Dermis blood vessel endothelial cell (primary cell): Measurements from ENCODE around the gene GABBR1. TPM values are rescaled to one million over a fixed set of nuclear protein-coding genes. Genes with fewer than 3 reads are reported as not detected.

ENCODE experiments used
- DNase-seq: peaks from one replicate; pipeline ENCODE4 v3.0.0; 2010
- total RNA-seq: library from RNA; depleted of rRNA; stranded (reverse); fragments of >200 nt; gene quantifications from 2 replicates; pipeline ENCODE4 v1.2.3, GENCODE V29; 2014

Gene GABBR1
- total RNA-seq, 1 donor from 2014 or later = 5.4 TPM

DNA sequence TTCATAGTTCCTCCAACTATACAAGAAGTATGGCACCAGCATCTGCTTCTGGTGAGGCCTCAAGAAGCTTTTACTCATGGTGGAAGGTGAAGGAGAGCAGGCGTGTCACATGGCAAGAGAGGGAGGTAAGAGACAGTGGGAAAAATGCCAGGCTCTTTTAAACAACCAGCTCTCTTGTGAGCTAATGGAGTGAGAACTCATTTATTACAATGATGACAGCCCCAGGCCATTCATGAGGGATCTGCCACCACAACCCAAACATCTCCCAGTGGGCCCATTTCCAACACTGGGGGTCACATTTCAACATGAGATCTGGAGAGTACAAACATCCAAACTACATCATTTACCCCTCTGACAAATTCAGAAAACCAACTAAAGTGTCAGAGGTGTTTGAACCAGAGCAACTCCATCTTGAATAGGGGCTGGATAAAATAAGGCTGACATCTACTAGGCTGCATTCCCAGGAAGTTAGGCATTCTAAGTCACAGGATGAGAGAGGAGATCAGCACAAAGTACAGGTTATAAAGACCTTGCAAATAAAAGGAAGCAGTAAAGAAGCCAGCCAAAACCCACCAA, 71.3 kb downstream of the GABBR1 start:
- DNase-seq = no peak

DNA sequence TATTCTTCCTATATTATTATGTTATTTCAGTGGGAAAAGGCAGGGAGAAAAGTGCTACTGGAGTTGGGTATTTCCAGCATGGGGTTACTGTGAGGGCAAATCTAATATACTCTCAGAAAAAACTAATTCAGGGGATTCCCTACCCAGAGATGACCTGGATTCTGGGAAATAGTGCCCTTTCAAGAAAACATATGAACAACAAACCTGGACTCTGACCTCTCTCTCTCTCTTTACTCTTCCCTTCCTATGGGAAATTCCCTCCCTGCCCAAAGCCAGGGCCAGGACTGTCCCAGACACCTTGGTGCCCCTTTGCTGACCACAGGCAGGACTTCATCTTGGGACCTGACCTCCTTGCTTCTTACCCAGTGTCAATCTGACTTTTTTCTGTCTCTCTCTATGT, 71.9 kb downstream of the GABBR1 start:
- DNase-seq = no peak

DNA sequence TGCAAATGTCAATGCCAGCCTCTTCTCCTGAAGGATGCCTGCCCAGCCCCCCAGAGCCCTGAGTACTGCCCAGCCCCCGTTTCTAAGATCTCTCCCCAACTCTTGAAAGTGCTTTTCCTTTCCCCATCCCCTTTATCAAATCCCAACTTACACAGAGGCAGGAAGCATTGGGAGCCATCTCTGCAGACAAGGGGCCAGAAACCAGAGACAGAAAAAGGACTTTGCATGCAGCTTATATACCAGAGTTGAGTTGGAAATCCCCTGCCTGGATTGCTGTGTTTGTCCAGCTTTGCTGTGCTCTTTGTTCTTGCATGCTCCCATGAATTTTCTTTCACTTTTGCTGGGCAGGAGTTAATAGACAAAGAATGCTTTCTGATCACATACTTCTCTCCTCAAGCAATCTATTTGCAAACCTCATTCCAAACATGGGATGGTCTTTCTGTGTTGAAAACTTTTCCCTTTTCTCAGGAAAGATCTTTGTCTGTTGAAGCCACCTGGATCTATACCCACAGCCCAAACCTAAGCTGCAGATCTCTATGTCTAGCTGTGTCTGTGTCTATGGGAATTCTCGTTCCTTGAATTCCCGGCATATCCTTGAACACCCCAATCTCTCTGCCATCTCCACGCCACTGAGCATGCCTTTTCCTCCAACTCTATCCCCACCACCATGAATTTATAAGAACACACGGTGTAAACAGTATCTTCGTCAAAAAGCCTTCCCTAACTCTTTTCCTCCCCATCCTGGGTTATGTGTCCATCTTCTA, 73.3 kb downstream of the GABBR1 start, which contains the start of gene UBD:
Gene UBD (minus strand): TSS at position 209 of the 764 bp plus-strand sequence. CDS start 31 bp downstream, at position 178.
- no peak for DNase-seq

DNA sequence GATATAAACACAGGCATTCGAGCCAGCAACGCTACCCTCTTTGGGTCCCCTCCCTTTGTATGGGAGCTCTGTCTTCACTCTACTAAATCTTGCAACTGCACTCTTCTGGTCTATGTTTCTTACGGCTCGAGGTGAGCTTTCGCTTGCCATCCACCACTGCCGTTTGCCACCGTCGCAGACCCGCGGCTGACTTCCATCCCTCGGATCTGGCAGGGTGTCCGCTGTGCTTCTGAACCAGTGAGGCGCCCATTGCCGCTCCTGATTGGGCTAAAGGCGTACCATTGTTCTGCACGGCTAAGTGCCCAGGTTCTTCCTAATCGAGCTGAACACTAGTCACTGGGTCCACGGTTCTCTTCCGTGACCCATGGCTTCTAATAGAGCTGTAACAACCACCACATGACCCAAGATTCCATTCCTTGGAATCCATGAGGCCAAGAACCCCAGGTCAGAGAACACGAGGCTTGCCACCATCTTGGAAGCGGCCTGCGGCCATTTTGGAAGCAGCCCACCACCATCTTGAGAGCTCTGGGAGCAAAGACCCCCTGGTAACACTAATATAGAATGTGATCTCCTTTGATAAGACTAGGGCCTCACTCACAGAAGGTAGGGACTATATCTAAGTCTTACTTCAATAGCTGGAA, 74.4 kb downstream of the GABBR1 start:
- DNase-seq = no peak

DNA sequence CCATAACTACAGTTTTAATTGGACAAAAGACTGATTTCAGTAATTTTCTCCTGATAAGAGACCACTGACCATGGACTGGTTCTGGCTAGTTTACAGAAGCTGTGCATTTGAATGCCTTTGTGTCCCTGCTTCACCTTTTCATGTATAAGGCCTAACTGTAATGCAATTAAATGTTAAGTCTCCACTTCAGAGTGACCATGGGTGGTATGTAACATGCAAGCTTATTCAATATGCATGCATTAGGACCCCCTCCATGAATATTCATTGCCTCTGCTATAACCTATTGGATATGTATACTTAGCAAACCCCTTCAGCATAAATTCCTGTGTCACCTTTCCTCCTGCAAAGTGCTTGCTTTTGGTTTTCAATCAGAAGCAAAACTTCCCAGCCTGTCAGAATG, 75.7 kb downstream of the GABBR1 start:
- no peak for DNase-seq

DNA sequence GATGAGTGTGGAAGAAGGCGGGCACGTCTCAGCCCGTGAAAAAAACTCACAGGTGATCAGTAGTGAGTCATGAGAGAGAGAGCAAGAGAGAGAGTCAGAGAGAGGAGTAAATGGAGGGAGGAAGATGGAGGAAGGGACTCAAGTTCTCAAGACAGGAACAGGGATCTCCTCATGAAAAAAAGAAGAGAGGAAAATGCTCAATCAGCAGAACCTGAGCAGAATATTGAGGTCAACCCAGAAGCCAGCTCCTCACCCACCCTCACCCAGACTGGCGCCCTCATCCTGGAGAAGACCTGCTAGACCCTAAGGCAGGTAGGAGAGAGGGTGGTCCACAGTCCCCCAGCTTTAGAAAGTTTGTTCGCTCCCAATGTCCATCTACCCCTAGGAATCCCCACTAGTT, 78.2 kb downstream of the GABBR1 start:
- no peak for DNase-seq

DNA sequence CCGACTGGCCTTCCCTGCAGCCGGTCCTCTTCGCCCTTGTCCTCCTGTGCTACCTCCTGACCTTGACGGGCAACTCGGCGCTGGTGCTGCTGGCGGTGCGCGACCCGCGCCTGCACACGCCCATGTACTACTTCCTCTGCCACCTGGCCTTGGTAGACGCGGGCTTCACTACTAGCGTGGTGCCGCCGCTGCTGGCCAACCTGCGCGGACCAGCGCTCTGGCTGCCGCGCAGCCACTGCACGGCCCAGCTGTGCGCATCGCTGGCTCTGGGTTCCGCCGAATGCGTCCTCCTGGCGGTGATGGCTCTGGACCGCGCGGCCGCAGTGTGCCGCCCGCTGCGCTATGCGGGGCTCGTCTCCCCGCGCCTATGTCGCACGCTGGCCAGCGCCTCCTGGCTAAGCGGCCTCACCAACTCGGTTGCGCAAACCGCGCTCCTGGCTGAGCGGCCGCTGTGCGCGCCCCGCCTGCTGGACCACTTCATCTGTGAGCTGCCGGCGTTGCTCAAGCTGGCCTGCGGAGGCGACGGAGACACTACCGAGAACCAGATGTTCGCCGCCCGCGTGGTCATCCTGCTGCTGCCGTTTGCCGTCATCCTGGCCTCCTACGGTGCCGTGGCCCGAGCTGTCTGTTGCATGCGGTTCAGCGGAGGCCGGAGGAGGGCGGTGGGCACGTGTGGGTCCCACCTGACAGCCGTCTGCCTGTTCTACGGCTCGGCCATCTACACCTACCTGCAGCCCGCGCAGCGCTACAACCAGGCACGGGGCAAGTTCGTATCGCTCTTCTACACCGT, 79.5 kb downstream of the GABBR1 start:
- peak; percentile 14 for DNase-seq

DNA sequence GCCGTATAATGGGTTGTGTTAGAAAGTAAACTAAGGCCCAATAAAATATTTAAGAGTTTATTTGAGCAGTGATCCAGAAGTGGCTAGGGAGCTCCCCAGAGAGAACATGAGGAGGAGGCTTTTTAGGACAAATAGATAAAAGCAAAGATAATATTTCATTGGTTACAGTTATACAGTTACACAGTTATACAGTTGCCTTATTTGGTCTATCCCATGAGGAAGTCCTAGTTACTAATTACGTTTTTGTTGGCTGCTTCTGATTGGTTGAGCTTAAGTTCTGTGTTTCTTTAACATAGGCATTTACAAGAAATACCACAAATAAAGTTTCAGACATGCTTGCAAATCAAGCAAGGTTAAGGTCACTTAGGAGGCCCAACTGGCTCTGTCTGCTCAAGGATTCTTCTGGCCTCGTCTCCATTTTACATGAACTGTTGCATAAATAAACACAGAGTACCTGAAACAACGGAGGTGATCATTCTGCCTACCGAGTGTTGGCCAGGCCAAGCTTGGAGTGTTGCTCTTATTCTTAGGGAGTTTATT, 80.4 kb downstream of the GABBR1 start:
- DNase-seq = peak; percentile 72

DNA sequence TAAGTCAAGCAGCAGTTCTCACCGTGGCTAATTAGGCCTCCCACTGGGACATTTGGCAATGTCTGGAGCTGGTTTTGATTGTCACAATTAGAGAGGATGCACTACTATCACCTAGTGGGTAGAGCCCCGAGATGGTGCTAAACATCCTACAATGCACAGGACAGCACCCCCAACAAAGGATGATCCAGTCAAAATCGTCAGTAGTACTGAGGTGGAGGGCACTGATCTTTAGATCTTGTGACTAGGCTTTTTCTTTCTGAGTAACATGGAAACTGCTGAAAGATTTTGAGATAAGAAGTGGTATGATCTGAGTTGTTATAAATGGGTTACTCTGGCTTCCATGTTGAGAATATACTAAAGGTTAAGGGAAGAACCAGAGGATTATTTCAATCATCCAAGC, 85.4 kb downstream of the GABBR1 start:
- no peak for DNase-seq

DNA sequence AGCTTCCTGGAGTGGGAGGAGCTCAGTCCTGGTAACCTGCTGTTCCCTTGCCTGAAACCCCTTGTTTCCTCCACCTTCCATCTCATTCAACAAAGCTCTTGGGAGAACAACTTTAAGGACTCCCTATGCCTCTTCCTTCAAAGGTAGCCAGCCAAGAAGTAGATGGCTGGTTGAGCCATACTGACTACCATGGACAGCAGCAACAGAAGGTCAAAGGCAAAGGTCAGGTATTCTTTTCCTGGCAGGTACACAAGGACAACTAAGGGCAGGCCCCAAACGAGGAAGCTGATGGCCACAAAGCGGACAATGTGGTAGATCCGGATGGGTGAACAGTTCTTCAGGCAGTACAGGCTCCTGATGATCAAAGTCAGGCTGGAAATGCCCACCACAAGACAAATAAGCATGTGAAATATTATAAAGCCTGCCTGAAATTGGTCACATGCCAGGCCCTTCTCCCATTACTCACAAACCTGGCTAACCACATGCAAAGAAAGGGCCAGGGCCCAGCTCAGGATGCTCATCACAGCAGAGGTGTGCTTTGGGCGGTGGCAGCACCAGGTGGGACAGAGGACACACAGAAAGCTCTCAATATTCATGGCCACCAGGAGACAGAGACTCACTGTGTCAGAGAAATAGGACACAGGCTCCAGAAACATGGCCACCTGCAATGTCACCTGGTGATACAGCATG, 95.1 kb downstream of the GABBR1 start:
- DNase-seq = no peak

DNA sequence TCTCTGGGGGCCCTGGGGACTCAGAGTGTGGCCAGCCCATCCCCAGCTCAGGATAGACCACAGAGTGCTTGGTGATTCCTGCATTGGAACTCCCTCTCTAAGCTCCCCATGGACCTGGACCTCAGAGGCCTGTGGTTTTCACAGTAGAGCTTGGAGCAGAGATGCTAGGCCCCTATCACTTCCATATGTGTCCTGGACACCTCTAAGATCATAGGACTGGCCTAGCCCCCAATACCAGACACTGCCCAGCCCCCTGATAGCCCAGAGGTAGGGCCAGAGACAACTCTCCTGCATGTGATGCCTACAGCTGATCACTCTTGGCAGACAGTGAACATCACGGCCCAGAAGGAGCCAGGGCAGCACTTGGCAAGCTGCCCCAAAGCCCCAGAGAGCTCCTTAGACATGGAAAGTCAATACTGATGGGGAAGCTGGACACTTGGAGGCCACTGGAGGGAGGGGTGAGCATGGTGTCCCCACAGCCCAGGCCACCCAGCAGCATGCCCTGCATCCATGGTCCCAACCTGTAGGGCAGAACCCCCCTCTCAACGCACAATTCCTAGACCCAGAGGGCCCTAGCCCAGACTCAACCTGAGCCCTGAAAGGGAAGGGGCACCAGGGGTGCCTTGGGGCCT, 100.5 kb downstream of the GABBR1 start:
- DNase-seq = no peak

DNA sequence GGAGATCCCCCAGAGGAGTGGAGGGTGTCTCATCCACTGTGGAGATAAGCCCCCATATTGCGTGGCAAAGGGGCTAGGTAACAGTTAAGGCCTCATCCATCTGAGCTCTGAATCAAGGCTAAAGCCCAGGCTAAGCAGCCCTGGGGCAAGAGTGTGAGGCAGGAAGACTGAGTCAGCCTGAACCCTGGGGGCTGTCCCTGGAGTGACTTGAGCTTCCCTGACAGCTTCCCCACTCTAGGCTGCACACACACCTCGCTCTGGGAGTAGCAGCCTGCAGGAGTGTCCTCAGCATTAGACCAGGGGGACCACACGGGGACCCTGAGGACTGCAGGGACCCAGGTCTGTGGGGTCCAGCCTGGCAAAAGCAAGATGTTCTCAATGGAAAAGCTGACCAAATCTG, 101.3 kb downstream of the GABBR1 start:
- no peak for DNase-seq

DNA sequence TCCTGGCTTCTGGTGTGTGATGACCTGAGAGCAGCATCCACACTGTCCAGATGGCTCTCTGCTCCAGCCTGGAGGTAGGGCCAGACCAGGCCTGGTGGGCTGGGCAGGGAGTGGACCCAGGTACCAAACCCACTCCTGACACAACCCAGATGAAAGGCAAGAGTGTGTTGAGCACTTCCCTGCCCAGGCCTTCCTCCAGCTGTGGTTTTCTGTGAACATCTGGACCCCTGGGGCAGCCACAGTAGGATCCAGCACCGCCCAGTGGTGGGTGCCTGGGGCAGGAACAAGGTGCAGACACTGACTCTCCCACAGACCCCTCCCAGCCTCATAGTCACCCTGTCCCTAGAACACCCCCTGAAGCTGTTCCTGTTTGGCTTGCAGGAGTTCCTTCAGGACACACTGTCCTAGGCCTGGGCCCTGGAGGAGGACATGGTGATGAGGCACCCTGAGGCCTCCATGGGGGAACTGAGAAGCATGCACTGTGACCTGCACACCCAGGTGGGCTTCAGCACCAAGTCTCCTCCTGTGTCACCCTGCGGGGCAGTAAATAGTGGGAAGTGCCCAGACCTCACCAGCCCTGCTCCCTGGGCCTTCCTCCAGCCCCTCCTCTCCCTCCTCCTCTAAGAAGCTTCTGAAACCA, 102.2 kb downstream of the GABBR1 start:
- no peak for DNase-seq

DNA sequence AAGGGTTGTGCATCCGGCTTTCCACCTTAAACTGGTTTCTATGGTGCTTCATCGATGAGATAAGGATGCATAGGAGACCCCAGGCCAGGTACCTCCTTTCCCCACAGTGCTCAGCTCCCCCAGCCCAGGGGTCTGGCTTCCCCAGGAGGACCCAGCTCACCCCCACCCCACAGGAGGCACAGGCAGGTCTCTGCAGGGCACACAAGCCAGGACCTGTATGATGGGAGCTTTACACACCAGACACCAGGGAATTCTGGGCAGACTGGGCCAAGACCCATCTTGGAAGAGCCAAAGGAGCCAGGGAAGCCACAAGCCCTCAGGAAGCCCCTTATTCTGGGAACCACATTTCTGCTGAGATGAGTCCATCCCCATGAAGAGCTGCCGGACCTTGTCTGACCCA, 103.0 kb downstream of the GABBR1 start:
- DNase-seq = no peak

DNA sequence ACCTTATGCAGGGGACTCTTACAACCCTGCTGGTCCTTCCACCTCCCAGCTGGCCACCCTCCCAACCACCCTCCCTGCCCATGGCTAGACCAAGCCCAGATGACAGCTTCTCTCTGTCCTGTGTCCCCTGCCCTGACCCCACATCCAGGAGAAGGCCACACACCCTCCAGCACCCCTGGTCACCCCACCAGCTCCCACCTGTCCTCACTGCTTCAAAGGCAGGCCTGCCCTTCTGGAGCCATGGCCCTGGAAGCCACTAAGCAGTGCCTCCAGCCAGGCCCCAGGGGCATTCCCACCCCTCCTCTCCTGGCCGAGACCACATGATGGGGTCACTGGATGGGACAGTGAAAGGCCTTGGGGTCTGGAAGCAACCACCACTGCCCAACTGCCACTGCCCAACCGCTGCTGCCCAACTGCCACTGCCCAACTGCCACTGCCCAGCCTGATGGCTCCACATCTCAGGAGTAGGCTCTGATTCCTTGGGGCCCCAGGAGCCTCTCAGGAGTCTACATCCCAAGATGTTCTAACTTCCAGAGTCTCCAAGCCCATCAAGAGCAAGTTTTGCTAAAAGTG, 103.9 kb downstream of the GABBR1 start:
- no peak for DNase-seq

DNA sequence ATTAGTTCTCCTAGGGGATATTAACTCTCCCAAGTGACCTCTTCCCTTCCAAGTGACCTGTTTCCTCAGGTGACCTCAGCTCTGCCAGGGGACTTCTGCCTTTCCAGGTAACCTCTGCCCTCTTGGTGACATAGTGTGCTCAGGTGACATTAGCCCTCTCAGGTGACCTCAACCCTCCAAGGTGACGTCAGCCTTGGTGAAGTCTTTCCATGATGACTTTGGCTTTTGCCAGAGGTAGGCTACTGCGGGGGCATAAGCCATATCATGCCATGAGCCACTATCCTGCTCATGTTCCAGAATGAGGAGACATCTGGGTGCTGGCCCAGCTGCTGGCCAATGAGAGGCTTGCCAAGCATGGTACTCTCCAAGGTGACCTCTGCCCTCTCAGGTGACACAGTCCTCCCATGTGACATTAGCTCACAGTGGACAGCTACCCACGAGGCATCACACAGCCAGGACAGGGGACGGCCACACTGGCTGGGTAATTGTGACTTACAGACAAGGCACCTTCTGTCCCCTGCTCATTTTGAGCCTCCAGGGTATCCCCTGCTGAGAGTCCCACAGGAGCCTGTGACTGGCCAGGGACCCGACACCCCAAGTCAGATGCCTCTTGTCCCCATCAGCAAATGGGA, 104.6 kb downstream of the GABBR1 start:
- DNase-seq = no peak

DNA sequence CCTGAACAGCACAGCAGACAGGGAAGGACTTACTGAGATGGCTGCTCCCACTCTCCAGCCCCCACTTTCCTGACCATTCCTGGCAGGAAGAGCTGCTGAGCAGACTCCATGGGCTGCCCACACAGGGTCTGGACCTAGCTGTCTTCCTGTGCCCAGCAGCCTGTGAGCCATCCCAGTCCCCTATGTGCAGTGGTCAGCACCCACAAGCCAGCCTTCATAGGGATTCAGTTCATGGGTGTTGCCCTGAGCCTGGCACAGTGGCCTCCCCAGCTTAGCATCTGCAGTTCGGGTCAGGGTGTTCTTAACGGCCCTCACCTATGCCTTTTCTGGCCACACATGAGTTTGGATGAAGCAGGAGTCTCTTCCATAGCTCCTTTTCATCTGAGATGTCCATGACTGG, 105.4 kb downstream of the GABBR1 start:
- no peak for DNase-seq

DNA sequence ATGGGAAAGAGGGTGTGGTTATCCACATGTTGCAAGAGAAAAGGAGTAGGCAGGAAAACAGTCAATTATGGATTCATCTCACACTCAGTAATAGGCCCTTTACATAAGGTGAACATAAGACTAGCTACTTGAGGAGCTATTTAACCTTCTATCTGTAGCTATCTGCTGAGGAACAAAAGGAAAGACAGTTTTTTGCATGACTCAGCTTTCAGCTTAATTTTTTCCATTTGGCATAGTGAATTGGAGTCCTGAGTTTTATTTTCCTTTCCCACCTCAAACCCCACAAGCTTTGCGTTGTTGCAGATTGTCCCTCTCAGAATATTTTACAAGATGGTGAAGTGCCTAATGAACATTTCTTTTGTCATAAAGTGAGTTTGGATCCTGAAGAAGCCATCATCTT, 105.9 kb downstream of the GABBR1 start:
- no peak for DNase-seq

DNA sequence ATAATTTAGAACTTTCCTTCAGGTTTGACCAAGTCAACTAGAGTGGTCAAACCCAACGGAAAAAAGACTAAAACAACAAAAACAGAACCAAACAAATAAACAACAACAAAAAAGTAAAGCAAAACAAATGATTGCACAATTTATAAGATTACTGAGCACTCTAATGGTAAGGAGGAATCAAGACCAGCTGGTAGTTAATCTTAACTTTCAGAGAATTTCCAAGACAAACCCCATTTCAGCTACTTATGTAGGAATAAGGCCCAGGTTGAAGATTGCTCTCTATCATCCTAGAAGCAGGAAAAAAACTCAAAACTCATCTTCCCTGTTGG, 107.7 kb downstream of the GABBR1 start:
- DNase-seq = no peak
